IMR-90 (cell line): ENCODE data around the gene IRAK1. TPM values are rescaled to one million over a fixed set of nuclear protein-coding genes. Genes with fewer than 3 reads are reported as not detected.

Experiments used
- ATAC-seq: fragments of 200-7000 bp; cut with Tn5 transposase; 2 replicates; pipeline ENCODE4 v1.9.1; 2020; ENCODE audit warnings: low read depth, mild to moderate bottlenecking, moderate library complexity
- BruUV-seq: library from RNA; stranded (reverse); fragments of 400-500 nt; replicated peaks from 2 replicates; lab custom pipeline; 2021; lab: Mats Ljungman, UMichigan
- CTCF ChIA-PET: fragments of 300-600 bp; formaldehyde crosslinking; extraction: SDS; loops from one replicate; lab custom pipeline; 2021; ENCODE audit warnings: antibody characterized with exemption; lab: Yijun Ruan, JAX
- POLR2A ChIA-PET: fragments of 300-600 bp; sonication (Branson Sonifier 250); formaldehyde crosslinking; loops from one replicate; lab custom pipeline; 2022; ENCODE audit warnings: antibody characterized with exemption; ENCODE audit not compliant: unreplicated experiment; lab: Charles Lee
- DNase-seq: peaks from one replicate; pipeline ENCODE4 v3.0.0; 2013
- H2AFZ ChIP-seq: replicated peaks from 2 replicates; pipeline ENCODE3; 2013; ENCODE audit warnings: low read length, mild to moderate bottlenecking; ENCODE audit not compliant: poor library complexity
- H2AK5ac ChIP-seq: 2 replicates; pipeline ENCODE4 v1.6.1; 2013; ENCODE audit warnings: low read depth, low read length, inconsistent platforms
- H2AK9ac ChIP-seq: replicated peaks from 2 replicates; pipeline ENCODE3; 2013; ENCODE audit warnings: mild to moderate bottlenecking, low read depth, low read length, moderate library complexity; ENCODE audit not compliant: poor library complexity
- H2BK120ac ChIP-seq: 2 replicates; pipeline ENCODE4 v1.6.1; 2013; ENCODE audit warnings: low read depth, low read length, inconsistent platforms
- H2BK15ac ChIP-seq: 3 replicates; pipeline ENCODE4 v1.6.1; 2013; ENCODE audit warnings: low read depth, low read length, inconsistent platforms
- H2BK20ac ChIP-seq: 2 replicates; pipeline ENCODE4 v1.6.1; 2013; ENCODE audit warnings: low read depth, mild to moderate bottlenecking, inconsistent platforms, low read length, moderate library complexity
- H2BK5ac ChIP-seq: 2 replicates; pipeline ENCODE4 v1.6.1; 2013; ENCODE audit warnings: mild to moderate bottlenecking, low read depth, low read length, inconsistent platforms; ENCODE audit not compliant: poor library complexity, severe bottlenecking
- H3K14ac ChIP-seq: replicated peaks from 2 replicates; pipeline ENCODE4 v1.6.1; 2013; ENCODE audit warnings: low read depth, low read length, inconsistent platforms
- H3K18ac ChIP-seq: 2 replicates; pipeline ENCODE4 v1.6.1; 2013; ENCODE audit warnings: low read depth, low read length, control low read depth
- H3K23ac ChIP-seq: 2 replicates; pipeline ENCODE4 v1.6.1; 2013; ENCODE audit warnings: low read depth, low read length, inconsistent platforms
- H3K27ac ChIP-seq: 2 replicates; pipeline ENCODE4 v1.5.1; 2013; ENCODE audit warnings: mild to moderate bottlenecking, control low read depth, low read length; ENCODE audit not compliant: insufficient read depth
- H3K27me3 ChIP-seq: 2 replicates; pipeline ENCODE4 v1.6.1; 2013; ENCODE audit warnings: low read length; ENCODE audit not compliant: control insufficient read depth, insufficient read depth
- H3K36me3 ChIP-seq: 2 replicates; pipeline ENCODE4 v1.6.1; 2013; ENCODE audit warnings: low read length, mixed read lengths; ENCODE audit not compliant: control insufficient read depth, insufficient read depth
- H3K4ac ChIP-seq: 2 replicates; pipeline ENCODE4 v1.6.1; 2013; ENCODE audit warnings: low read depth, low read length, inconsistent platforms
- H3K4me1 ChIP-seq: 2 replicates; pipeline ENCODE4 v1.6.1; 2013; ENCODE audit warnings: low read length, mixed read lengths; ENCODE audit not compliant: control insufficient read depth, insufficient read depth
- H3K4me2 ChIP-seq: 2 replicates; pipeline ENCODE4 v1.6.1; 2013; ENCODE audit warnings: low read depth, mild to moderate bottlenecking, control low read depth, low read length, moderate library complexity
- H3K4me3 ChIP-seq: 2 replicates; pipeline ENCODE4 v1.5.1; 2013; ENCODE audit warnings: low read depth, mild to moderate bottlenecking, control low read depth, low read length, moderate library complexity; ENCODE audit not compliant: insufficient read depth
- H3K56ac ChIP-seq: 2 replicates; pipeline ENCODE4 v1.6.1; 2013; ENCODE audit warnings: low read length, inconsistent platforms; ENCODE audit not compliant: insufficient read depth; ENCODE audit errors: extremely low read depth
- H3K79me1 ChIP-seq, 2 experiments: 2 replicates each; pipeline ENCODE4 v1.6.1; 2013; ENCODE audit warnings: low read length in 2 of 2, inconsistent platforms in 1 of 2, low read depth in 1 of 2
- H3K9ac ChIP-seq: 2 replicates; pipeline ENCODE4 v1.6.1; 2013; ENCODE audit warnings: low read depth, low read length, control low read depth
- H3K9me1 ChIP-seq: 2 replicates; pipeline ENCODE4 v1.6.1; 2013; ENCODE audit warnings: low read length, inconsistent platforms; ENCODE audit not compliant: insufficient read depth
- H3K9me3 ChIP-seq: 2 replicates; pipeline ENCODE4 v1.6.1; 2013; ENCODE audit warnings: low read length; ENCODE audit not compliant: control insufficient read depth, insufficient read depth
- H4K20me1 ChIP-seq: 2 replicates; pipeline ENCODE4 v1.6.1; 2013; ENCODE audit warnings: low read length, inconsistent platforms; ENCODE audit not compliant: insufficient read depth
- H4K5ac ChIP-seq: 2 replicates; pipeline ENCODE4 v1.6.1; 2013; ENCODE audit warnings: mild to moderate bottlenecking, low read depth, low read length, control low read depth
- H4K8ac ChIP-seq, 2 experiments: 2 replicates each; pipeline ENCODE4 v1.6.1; 2013; ENCODE audit warnings: low read depth in 2 of 2, low read length in 2 of 2, control low read depth in 1 of 2, inconsistent platforms in 1 of 2
- H4K91ac ChIP-seq: 2 replicates; pipeline ENCODE4 v1.6.1; 2013; ENCODE audit warnings: low read depth, low read length, inconsistent platforms; ENCODE audit not compliant: insufficient read depth
- MAFK ChIP-seq: IDR thresholded peaks from 2 replicates; pipeline ENCODE4 v1.6.1; 2012; ENCODE audit warnings: low read depth, low read length, improper control_type of control experiment
- MXI1 ChIP-seq: IDR thresholded peaks from 2 replicates; pipeline ENCODE4 v1.6.1; 2012; ENCODE audit warnings: low read depth, mild to moderate bottlenecking, low read length, moderate library complexity, borderline replicate concordance
- RFX5 ChIP-seq: IDR thresholded peaks from 2 replicates; pipeline ENCODE4 v1.8.0; 2012; ENCODE audit warnings: low read depth, mild to moderate bottlenecking, low read length, moderate library complexity
- WGBS, 2 experiments: methylation state at CpG; one replicate each; pipeline versions ENCODE4 v1.1.5 to v1.1.7; 2013; ENCODE audit warnings: missing lambda C conversion rate in 2 of 2; ENCODE audit not compliant: insufficient read length in 1 of 2; ENCODE audit errors: extremely low coverage in 2 of 2; 5-methylcytosine and 5-hydroxymethylcytosine counted together
- dilution Hi-C: fragments of 300-500 bp; cut with HindIII; formaldehyde crosslinking; loops from one replicate; pipeline ENCODE4 v1.14.3; 2018; ENCODE audit warnings: low sequenced_read_pairs; ENCODE audit not compliant: unreplicated experiment
- in situ Hi-C: fragments of 300-500 bp; cut with MboI; formaldehyde crosslinking; loops from 3 replicates; pipeline ENCODE4 v1.14.3; 2019; ENCODE audit warnings: low sequenced_read_pairs, inconsistent platforms, mixed read lengths
- intact Hi-C: fragments of 100-400 bp; cut with micrococcal nuclease; formaldehyde crosslinking; loops from 2 replicates; pipeline ENCODE4 v1.10.0; 2022
- polyA plus RNA-seq, 3 experiments: library from polyadenylated mRNA; depleted of rRNA; stranded (reverse); fragments of >200 nt; gene quantifications; 2 replicates each; pipeline ENCODE4 v1.2.3, GENCODE V29; 2012; ENCODE audit warnings: low replicate concordance in 1 of 3
- total RNA-seq: library from RNA; depleted of rRNA; stranded (reverse); fragments of >200 nt; gene quantifications from 2 replicates; pipeline ENCODE4 v1.2.3, GENCODE V29; 2012

IRAK1 gene
- total and polyA plus RNA-seq, 2 of the 4 experiments (the other 2 are of a cell fraction) = 33.3 to 50.2 TPM

GRCh38 chrX:153970357-153971123 is 49.2 kb downstream of the IRAK1 start (continued):
- no peak for TF ChIP-seq MAFK

- H4K5ac ChIP-seq = 0 out of 2 replicates have a peak overlapping the region, but pooled peaks have one; percentile 67
- peak overlapping the region; percentile 93 for H3K9ac ChIP-seq
- ChIA-PET POLR2A (no interaction called here), CTCF (no interaction called here)
- peak overlapping the region; percentile 85; the same call in 1 of the 2 replicates for H3K14ac ChIP-seq
- H3K4ac ChIP-seq = peak overlapping the region; percentile 91
- intact Hi-C loops (loop anchor here (2.0 kb wide), 1 partner anchor 77 kb away; no protein-coding TSS in a partner anchor), in situ Hi-C loops (loop anchor here (10.0 kb wide), 1 partner anchor 205 kb away; the partner anchor contains the start of gene PLXNB3), dilution Hi-C loops (no loop called here)
- H3K4me2 ChIP-seq = peak overlapping the region; percentile 87
- peak overlapping the region; percentile 75 for H2AFZ ChIP-seq
- H3K56ac ChIP-seq = peak overlapping the region; percentile 51
- peak overlapping the region; percentile 100 for H3K27ac ChIP-seq
- peak overlapping the region; percentile 42; the same call in 1 of the 2 replicates for H2BK120ac ChIP-seq
- peaks cover 24% of the 10 kb centered on the region for H3K4me1 ChIP-seq
- peak overlapping the region; percentile 65; the same call in 1 of the 2 replicates for H4K91ac ChIP-seq
- ATAC-seq (no peak), DNase-seq (peak; percentile 23)
- peak overlapping the region; percentile 83; the same call in 1 of the 2 replicates for H3K23ac ChIP-seq
- WGBS, 2 experiments = no CpG with 5 or more reads among the region's 26 CpGs
- peak overlapping the region; percentile 96 for H3K4me3 ChIP-seq
- no peaks in the 10 kb centered on the region for H3K36me3 ChIP-seq
- H3K27me3 ChIP-seq = no peaks in the 10 kb centered on the region
- H3K18ac ChIP-seq = peak overlapping the region; percentile 84
- no TSS peak for BruUV-seq
- no peaks in the 10 kb centered on the region for H3K9me3 ChIP-seq
- no peak overlapping the region for H2BK15ac ChIP-seq
- H2AK9ac ChIP-seq = peak overlapping the region; percentile 81
- no peak overlapping the region for H2BK20ac ChIP-seq
- peaks cover 14 to 33% of the 10 kb centered on the region in 2 experiments; a peak in 2 of 4 replicates for H3K79me1 ChIP-seq
- H4K20me1 ChIP-seq = peaks cover 59% of the 10 kb centered on the region
- peaks cover 12% of the 10 kb centered on the region; the same call in 1 of the 2 replicates for H3K9me1 ChIP-seq
- H2BK5ac ChIP-seq = peak overlapping the region; percentile 93
- H4K8ac ChIP-seq = peak overlapping the region; percentile 64 to 75; a peak in 2 of 4 replicates
- 0 out of 2 replicates have a peak, but pooled peaks have one; percentile 1 for TF ChIP-seq MXI1
- TF ChIP-seq RFX5 = no peak
- peak overlapping the region; percentile 66 for H2AK5ac ChIP-seq
Observed at GRCh38 chrX:153969904-153970356, 49.8 kb downstream of the IRAK1 start.
